CD8-positive, alpha-beta memory T cell (primary cell): ENCODE measurements around the gene SMPX. TPM values are rescaled to one million over a fixed set of nuclear protein-coding genes. Genes with fewer than 3 reads are reported as not detected.

ENCODE experiments used
- CTCF ChIA-PET: fragments of 350-600 bp; sonication (Branson Sonifier 250); formaldehyde crosslinking; loops from one replicate; lab custom pipeline; 2021; ENCODE audit warnings: antibody characterized with exemption; lab: Charles Lee
- POLR2A ChIA-PET: fragments of 350-600 bp; sonication (Branson Sonifier 250); formaldehyde crosslinking; loops from one replicate; lab custom pipeline; 2021; ENCODE audit warnings: antibody characterized with exemption; lab: Charles Lee
- DNase-seq, 5 donors: peaks; one replicate each; pipeline versions ENCODE4 v3.0.0 to v3.0.0-alpha.2; 2020 to 2022; ENCODE audit warnings: mixed read lengths in 1 of 5
- H3K27ac ChIP-seq: one replicate; pipeline ENCODE4 v1.7.0; 2013; ENCODE audit warnings: low read depth, mild to moderate bottlenecking, low read length, moderate library complexity
- H3K27me3 ChIP-seq: 2 replicates; pipeline ENCODE4 v1.7.0; 2013; ENCODE audit warnings: low read length, mild to moderate bottlenecking; ENCODE audit not compliant: insufficient read depth, poor library complexity, severe bottlenecking
- H3K36me3 ChIP-seq: 2 replicates; pipeline ENCODE4 v1.7.0; 2013; ENCODE audit warnings: mild to moderate bottlenecking, low read length, moderate library complexity; ENCODE audit not compliant: insufficient read depth
- H3K4me1 ChIP-seq: 2 replicates; pipeline ENCODE4 v1.7.0; 2013; ENCODE audit warnings: mild to moderate bottlenecking, low read length, moderate library complexity; ENCODE audit not compliant: insufficient read depth
- H3K4me3 ChIP-seq: 2 replicates; pipeline ENCODE4 v1.7.0; 2013; ENCODE audit warnings: mild to moderate bottlenecking, low read length
- H3K9me3 ChIP-seq: 2 replicates; pipeline ENCODE4 v1.7.0; 2013; ENCODE audit warnings: mild to moderate bottlenecking, low read length
- H3K27ac Mint-ChIP-seq, 8 donors: one replicate each; pipeline ENCODE4 v1.8.0; 2020 to 2021; ENCODE audit warnings: mixed read lengths in 8 of 8, mild to moderate bottlenecking in 6 of 8, inconsistent platforms in 3 of 8, moderate library complexity in 3 of 8
- H3K27me3 Mint-ChIP-seq, 2 donors: one replicate each; pipeline ENCODE4 v1.8.0; 2020 to 2021; ENCODE audit warnings: mixed read lengths in 2 of 2, mild to moderate bottlenecking in 1 of 2, moderate library complexity in 1 of 2
- H3K36me3 Mint-ChIP-seq, 3 donors: one replicate each; pipeline ENCODE4 v1.8.0; 2020 to 2021; ENCODE audit warnings: mixed read lengths in 3 of 3, inconsistent platforms in 1 of 3, mild to moderate bottlenecking in 1 of 3
- H3K4me1 Mint-ChIP-seq, 3 donors: one replicate each; pipeline ENCODE4 v1.8.0; 2020 to 2021; ENCODE audit warnings: mixed read lengths in 3 of 3, inconsistent platforms in 1 of 3, mild to moderate bottlenecking in 1 of 3
- H3K4me3 Mint-ChIP-seq, 7 donors: one replicate each; pipeline ENCODE4 v1.8.0; 2020 to 2021; ENCODE audit warnings: mixed read lengths in 7 of 7, mild to moderate bottlenecking in 6 of 7, moderate library complexity in 4 of 7, inconsistent platforms in 2 of 7
- H3K9me3 Mint-ChIP-seq, 5 donors: one replicate each; pipeline ENCODE4 v1.8.0; 2020 to 2022; ENCODE audit warnings: mixed read lengths in 5 of 5, mild to moderate bottlenecking in 3 of 5, moderate library complexity in 2 of 5, inconsistent platforms in 1 of 5
- polyA plus RNA-seq: library from polyadenylated mRNA; unstranded; fragments of 300-500 nt; fragmentation: Illumina TruSeq; gene quantifications from one replicate; pipeline ENCODE4 v1.2.3, GENCODE V29; 2021
- total RNA-seq, 2 experiments: library from RNA; stranded (reverse); gene quantifications; one replicate each; pipeline ENCODE4 v1.2.3, GENCODE V29; 2021

SMPX gene
- total and polyA plus RNA-seq, 3 experiments from 2014 or later: not detected

DNA sequence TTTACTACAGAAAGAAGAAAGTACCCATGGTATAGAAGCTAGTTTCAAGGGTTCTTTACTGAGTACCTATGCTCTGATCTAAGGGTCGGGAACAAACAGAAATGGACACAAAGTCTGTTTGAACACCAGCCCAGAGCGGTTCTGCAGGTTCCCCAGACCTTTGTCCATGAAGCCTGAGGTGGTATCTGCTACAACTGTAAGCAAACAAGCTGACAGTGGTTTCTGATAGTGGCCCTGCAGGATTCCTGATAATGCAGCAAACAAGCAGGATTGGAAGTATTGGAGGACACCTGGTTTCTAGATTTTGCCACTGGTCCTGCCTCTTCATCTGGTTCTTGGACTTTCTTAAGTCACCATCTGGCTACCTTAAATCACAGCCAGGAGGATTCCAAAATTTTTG, 23.7 kb downstream of the SMPX start:
- no peaks in the 10 kb centered on the region for H3K27me3 ChIP-seq
- no peaks in the 10 kb centered on the region for H3K9me3 ChIP-seq
- POLR2A ChIA-PET: no interaction called here
- no peak overlapping the region for H3K4me3 Mint-ChIP-seq
- no peak overlapping the region for H3K4me3 ChIP-seq
- peaks cover 17 to 23% of the 10 kb centered on the region in 2 donors for H3K27me3 Mint-ChIP-seq
- no peaks in the 10 kb centered on the region for H3K4me1 ChIP-seq
- no peaks in the 10 kb centered on the region for H3K4me1 Mint-ChIP-seq
- DNase-seq: no peak
- H3K9me3 Mint-ChIP-seq: no peaks in the 10 kb centered on the region
- H3K27ac ChIP-seq: no peak overlapping the region
- CTCF ChIA-PET: no interaction called here
- H3K36me3 Mint-ChIP-seq: no peaks in the 10 kb centered on the region
- no peak overlapping the region for H3K27ac Mint-ChIP-seq
- H3K36me3 ChIP-seq: no peaks in the 10 kb centered on the region

DNA sequence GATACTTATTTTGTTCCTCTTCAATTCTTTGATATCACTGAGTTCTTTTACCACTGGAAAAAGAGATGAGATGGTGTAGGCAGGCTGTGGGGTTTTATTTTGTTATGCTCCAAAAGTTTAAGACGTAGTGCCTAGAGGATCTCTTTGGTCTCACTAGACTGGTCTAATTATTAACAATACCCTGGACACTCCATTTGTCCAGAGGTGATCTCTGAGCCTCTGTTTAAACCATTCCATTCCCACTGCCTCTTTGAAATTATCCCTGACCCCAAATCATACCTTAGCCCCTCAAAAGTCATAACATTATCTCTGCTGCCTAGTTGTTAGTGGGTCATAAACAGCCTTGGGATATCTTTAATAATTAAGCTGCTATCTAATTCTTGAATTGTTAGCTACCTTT, 24.2 kb downstream of the SMPX start:
- Histone ChIP-seq H3K4me3 (no peak overlapping the region), H3K27me3 (no peaks in the 10 kb centered on the region), H3K9me3 (no peaks in the 10 kb centered on the region), H3K27ac (no peak overlapping the region), H3K4me1 (no peaks in the 10 kb centered on the region), H3K36me3 (no peaks in the 10 kb centered on the region)
- Mint-ChIP-seq H3K9me3 (no peaks in the 10 kb centered on the region), H3K36me3 (no peaks in the 10 kb centered on the region), H3K27ac (no peak overlapping the region), H3K4me1 (no peaks in the 10 kb centered on the region), H3K4me3 (no peak overlapping the region), H3K27me3 (peaks cover 15 to 24% of the 10 kb centered on the region in 2 donors)
- DNase-seq: no peak
- CTCF ChIA-PET: no interaction called here
- POLR2A ChIA-PET: no interaction called here

DNA sequence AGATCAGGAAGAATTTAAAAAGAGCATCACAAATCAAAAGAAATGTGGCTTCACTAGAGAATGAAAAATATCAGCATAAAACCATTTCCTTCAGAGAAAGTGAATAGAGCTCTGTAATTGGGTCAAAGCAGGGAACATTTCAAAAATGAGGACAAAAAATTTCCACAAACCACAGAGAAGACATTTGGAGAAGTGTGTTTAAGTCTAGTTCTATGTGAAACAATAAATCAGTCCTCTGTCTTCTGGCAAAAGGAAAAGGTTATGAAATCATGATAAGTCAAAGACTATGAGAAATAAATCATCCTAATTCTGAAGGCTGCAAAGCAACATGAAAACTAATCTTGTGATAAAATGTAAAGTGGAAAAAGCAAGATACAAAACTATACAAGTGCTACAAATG, 27.9 kb downstream of the SMPX start:
- CTCF ChIA-PET: no interaction called here
- H3K4me1 ChIP-seq: no peaks in the 10 kb centered on the region
- no peaks in the 10 kb centered on the region for H3K27me3 ChIP-seq
- no peaks in the 10 kb centered on the region for H3K36me3 ChIP-seq
- POLR2A ChIA-PET: no interaction called here
- no peak for DNase-seq
- Mint-ChIP-seq H3K27me3 (peaks cover 11 to 26% of the 10 kb centered on the region in 2 donors), H3K4me3 (no peak overlapping the region), H3K9me3 (no peaks in the 10 kb centered on the region), H3K4me1 (no peaks in the 10 kb centered on the region), H3K27ac (no peak overlapping the region), H3K36me3 (no peaks in the 10 kb centered on the region)
- H3K27ac ChIP-seq: no peak overlapping the region
- no peak overlapping the region for H3K4me3 ChIP-seq
- H3K9me3 ChIP-seq: no peaks in the 10 kb centered on the region

DNA sequence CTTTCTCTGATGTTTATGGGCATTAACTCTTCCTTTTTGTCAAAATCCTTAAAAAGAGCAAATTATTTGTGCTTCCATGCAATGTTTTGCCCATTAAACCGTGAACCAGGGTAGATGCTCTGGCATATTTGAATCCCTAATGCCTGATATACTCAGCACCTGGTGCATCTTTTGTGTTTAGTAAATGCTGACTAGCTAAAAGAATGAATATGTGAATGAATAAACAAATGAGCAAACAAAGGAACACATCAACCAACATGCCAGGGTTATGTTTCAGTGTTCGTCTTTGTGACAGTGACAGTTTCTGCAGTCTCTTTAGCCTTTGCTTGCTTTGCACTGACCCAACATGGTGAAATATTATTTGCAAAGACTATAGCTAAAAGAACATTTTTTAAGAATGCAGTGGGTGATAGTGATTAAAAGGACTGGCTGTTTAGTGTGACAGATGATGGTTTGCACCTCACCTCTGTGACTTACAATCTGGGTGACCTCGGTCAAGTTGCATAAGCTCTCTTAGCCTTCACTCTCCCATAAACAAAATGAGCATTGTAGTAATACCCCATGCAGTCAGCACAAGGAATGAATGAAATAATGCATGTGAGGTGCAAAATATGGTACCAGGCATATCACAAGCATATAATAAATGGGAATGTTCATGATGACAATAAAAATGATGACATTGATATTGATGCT, 29.5 kb downstream of the SMPX start:
- POLR2A ChIA-PET: no interaction called here
- Mint-ChIP-seq H3K27me3 (peaks cover 7 to 14% of the 10 kb centered on the region in 2 donors), H3K4me3 (no peak overlapping the region), H3K4me1 (no peaks in the 10 kb centered on the region), H3K9me3 (no peaks in the 10 kb centered on the region), H3K27ac (no peak overlapping the region), H3K36me3 (no peaks in the 10 kb centered on the region)
- Histone ChIP-seq H3K36me3 (no peaks in the 10 kb centered on the region), H3K27ac (no peak overlapping the region), H3K27me3 (no peaks in the 10 kb centered on the region), H3K9me3 (no peaks in the 10 kb centered on the region), H3K4me1 (no peaks in the 10 kb centered on the region), H3K4me3 (no peak overlapping the region)
- DNase-seq: no peak
- CTCF ChIA-PET: no interaction called here

DNA sequence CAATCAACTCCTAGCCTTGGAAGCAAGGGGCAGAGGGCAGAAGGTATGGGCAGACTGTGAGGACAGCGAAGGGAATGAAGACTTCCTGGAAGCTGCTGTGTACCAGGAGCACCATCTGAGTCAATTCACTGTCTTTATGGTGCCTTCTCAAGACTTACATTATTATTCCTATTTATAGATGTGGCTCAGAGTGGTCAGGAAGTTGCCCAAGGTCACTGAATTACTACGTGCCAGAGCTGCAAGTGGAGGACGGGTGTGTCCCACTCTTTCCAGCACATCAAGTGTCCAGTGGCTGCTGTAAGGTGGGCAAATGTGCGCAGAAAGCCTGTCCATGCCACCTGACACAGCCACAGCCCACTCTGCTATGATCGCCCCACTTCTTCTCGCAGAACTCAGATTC, 32.0 kb downstream of the SMPX start:
- no peaks in the 10 kb centered on the region for H3K4me1 Mint-ChIP-seq
- H3K4me1 ChIP-seq: no peaks in the 10 kb centered on the region
- H3K9me3 Mint-ChIP-seq: no peaks in the 10 kb centered on the region
- no peak overlapping the region for H3K4me3 ChIP-seq
- no peaks in the 10 kb centered on the region for H3K9me3 ChIP-seq
- no peak overlapping the region for H3K4me3 Mint-ChIP-seq
- POLR2A ChIA-PET: no interaction called here
- peak overlapping the region in 1 of 8 donors; percentile 43 for H3K27ac Mint-ChIP-seq
- H3K27ac ChIP-seq: no peak overlapping the region
- CTCF ChIA-PET: interaction anchor here (1.1 to 1.4 kb wide), 2 partner anchors 246 to 1193 kb away, joined by 3 read pairs; no protein-coding TSS in a partner anchor
- peaks cover 3 to 13% of the 10 kb centered on the region in 2 donors for H3K27me3 Mint-ChIP-seq
- no peaks in the 10 kb centered on the region for H3K36me3 ChIP-seq
- no peaks in the 10 kb centered on the region for H3K36me3 Mint-ChIP-seq
- H3K27me3 ChIP-seq: no peaks in the 10 kb centered on the region
- DNase-seq: no peak

DNA sequence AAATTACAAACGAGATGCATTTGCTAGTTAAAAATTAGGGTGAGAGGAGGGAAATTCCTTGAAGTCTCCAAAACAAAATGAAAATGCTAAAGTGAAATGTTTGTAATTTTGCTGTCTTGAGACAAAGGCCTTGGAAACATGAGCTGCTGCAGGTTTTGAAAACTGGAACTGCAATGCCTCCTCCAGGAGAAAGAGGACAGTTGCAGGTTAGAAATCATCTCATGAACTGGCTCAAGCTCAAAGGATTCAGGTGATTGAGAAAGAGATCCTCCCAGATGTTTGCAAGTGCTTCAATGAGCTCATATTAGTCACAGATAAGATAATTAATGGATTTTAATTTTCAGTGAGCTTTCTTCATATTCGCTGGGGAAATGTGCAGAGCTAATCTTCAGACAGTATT, 32.4 kb downstream of the SMPX start:
- H3K4me1 ChIP-seq: no peaks in the 10 kb centered on the region
- H3K27me3 ChIP-seq: no peaks in the 10 kb centered on the region
- Mint-ChIP-seq H3K9me3 (no peaks in the 10 kb centered on the region), H3K27ac (peak overlapping the region in 1 of 8 donors; percentile 43), H3K4me1 (no peaks in the 10 kb centered on the region), H3K36me3 (no peaks in the 10 kb centered on the region), H3K4me3 (no peak overlapping the region), H3K27me3 (peaks cover 3 to 13% of the 10 kb centered on the region in 2 donors)
- peak in 1 of 5 donors; percentile 10 for DNase-seq
- H3K4me3 ChIP-seq: no peak overlapping the region
- no peaks in the 10 kb centered on the region for H3K36me3 ChIP-seq
- H3K27ac ChIP-seq: no peak overlapping the region
- no peaks in the 10 kb centered on the region for H3K9me3 ChIP-seq
- CTCF ChIA-PET: interaction anchor here (1.1 to 1.4 kb wide), 2 partner anchors 245 to 1192 kb away, joined by 3 read pairs; no protein-coding TSS in a partner anchor
- POLR2A ChIA-PET: no interaction called here

DNA sequence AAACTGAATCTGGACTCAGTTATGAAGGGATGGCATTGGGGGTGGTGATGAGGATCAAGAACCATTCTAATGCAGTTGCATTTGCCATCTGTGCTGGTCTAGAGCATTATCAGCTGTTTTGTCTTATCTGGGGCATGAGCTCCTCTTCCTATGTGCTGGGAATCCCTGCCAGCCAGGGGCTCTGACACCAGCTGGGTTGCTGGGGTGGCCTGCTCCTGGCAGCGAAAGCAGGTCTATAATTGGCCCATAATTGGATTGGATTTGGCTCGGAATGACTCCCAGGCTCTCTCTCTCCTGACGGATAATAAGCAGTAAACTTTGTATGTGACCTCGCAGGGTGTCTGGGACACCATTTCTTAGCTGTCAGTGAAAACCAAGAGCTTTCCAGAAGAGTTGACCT, 34.1 kb downstream of the SMPX start:
- ChIA-PET CTCF (no interaction called here), POLR2A (no interaction called here)
- DNase-seq: no peak
- H3K4me3 ChIP-seq: no peak overlapping the region
- H3K4me1 ChIP-seq: no peaks in the 10 kb centered on the region
- Mint-ChIP-seq H3K36me3 (no peaks in the 10 kb centered on the region), H3K4me3 (no peak overlapping the region), H3K27me3 (peaks cover 3 to 13% of the 10 kb centered on the region in 2 donors), H3K4me1 (no peaks in the 10 kb centered on the region), H3K9me3 (no peaks in the 10 kb centered on the region), H3K27ac (no peak overlapping the region)
- H3K27me3 ChIP-seq: no peaks in the 10 kb centered on the region
- H3K9me3 ChIP-seq: no peaks in the 10 kb centered on the region
- H3K36me3 ChIP-seq: no peaks in the 10 kb centered on the region
- no peak overlapping the region for H3K27ac ChIP-seq

DNA sequence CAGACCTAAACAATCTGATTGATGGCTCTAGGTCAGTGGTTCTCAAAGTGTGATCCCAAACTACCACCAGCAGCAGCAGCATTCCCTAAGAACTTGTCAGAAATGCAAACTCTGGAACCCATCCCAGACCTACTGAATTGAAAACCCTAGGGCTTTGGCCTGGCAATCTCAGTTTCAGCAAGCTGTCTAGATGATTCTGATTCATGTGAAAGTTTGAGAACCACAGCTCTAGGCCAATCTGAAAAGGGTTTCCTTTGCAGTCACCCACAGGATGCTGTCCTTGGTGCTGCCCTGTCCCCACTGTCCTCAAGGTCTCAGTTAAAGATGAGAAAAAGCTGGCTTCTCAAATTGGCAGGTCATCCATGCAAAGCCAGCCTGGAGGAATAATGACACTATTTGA, 34.8 kb downstream of the SMPX start:
- ChIA-PET POLR2A (no interaction called here), CTCF (no interaction called here)
- Mint-ChIP-seq H3K9me3 (no peaks in the 10 kb centered on the region), H3K27ac (no peak overlapping the region), H3K4me1 (no peaks in the 10 kb centered on the region), H3K4me3 (no peak overlapping the region), H3K36me3 (no peaks in the 10 kb centered on the region), H3K27me3 (peaks cover 3 to 5% of the 10 kb centered on the region in 2 donors)
- no peaks in the 10 kb centered on the region for H3K9me3 ChIP-seq
- H3K36me3 ChIP-seq: no peaks in the 10 kb centered on the region
- no peak overlapping the region for H3K27ac ChIP-seq
- H3K4me1 ChIP-seq: no peaks in the 10 kb centered on the region
- H3K27me3 ChIP-seq: no peaks in the 10 kb centered on the region
- H3K4me3 ChIP-seq: no peak overlapping the region
- no peak for DNase-seq
